COLO829 (cell line): ENCODE results near the gene EBNA1BP2.
"Not testable (repeated sequence)": the region's sequence is repeated elsewhere in the genome, so short reads cannot be mapped to it uniquely, and the experiment has no call there.

Experiments
- DNase-seq: peaks from one replicate; pipeline ENCODE4 v3.0.0; 2012; ENCODE audit warnings: low spot score

Gene EBNA1BP2

DNA sequence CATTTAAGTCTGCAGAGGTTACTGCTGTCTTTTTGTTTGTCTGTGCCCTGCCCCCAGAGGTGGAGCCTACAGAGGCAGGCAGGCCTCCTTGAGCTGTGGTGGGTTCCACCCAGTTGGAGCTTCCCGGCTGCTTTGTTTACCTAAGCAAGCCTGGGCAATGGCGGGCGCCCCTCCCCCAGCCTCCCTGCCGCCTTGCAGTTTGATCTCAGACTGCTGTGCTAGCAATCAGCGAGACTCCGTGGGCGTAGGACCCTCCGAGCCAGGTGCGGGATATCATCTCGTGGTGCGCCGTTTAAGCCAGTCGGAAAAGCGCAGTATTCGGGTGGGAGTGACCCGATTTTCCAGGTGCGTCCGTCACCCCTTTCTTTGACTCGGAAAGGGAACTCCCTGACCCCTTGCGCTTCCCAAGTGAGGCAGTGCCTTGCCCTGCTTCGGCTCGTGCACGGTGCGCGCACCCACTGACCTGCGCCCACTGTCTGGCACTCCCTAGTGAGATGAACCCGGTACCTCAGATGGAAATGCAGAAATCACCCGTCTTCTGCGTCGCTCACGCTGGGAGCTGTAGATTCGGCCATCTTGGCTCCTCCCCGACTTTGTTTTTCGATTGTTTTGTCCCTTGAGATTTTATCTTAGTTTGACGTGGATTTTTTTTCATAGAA lies 52.0 kb downstream of the EBNA1BP2 start:
- DNase-seq: not testable (repeated sequence)
